ENCODE measurements around the gene NCBP3.

NCBP3 gene, protein sequence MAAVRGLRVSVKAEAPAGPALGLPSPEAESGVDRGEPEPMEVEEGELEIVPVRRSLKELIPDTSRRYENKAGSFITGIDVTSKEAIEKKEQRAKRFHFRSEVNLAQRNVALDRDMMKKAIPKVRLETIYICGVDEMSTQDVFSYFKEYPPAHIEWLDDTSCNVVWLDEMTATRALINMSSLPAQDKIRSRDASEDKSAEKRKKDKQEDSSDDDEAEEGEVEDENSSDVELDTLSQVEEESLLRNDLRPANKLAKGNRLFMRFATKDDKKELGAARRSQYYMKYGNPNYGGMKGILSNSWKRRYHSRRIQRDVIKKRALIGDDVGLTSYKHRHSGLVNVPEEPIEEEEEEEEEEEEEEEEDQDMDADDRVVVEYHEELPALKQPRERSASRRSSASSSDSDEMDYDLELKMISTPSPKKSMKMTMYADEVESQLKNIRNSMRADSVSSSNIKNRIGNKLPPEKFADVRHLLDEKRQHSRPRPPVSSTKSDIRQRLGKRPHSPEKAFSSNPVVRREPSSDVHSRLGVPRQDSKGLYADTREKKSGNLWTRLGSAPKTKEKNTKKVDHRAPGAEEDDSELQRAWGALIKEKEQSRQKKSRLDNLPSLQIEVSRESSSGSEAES

DNA sequence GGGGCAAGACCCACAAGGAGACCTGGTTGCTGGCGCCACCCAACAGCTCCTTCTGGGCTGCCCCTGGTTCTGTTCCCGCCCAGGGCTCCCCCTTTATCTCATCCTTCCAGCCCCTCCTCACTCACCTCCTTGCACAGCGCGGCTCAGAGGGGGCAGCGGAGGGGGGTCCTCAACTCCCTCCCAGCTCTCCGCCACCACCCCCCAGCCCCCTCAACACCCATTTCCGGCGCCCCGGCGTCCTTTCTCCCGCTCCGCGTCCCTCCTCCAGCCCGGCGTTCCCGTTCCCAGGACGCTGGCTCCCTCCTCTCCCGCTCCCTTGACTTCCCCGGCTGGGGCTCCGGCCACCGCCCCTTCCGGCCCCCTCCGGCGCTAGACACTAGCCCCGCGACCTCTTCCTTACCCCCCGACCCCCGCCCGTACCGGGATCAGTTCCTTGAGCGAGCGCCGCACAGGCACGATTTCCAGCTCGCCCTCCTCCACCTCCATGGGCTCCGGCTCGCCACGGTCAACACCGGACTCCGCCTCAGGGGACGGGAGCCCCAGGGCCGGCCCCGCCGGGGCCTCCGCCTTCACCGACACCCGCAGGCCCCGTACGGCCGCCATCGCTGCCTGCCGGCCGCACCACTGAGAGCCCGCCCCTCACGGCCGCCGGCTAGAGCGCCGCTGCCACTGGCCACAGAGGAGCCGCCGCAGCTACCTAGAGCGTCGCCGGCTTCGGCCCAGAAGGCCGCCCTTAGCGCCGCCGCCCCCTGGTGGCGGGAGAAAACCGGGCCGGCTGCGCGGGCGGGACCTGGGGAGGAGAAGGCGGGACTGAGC lies at the start of gene NCBP3:
NCBP3 (minus strand) TSS at position 626 of the 816 bp plus-strand sequence; CDS start at position 603, 23 bp downstream.
- peak; percentile 93 for DNase-seq (ENCODE audit: low spot score)

- no peak for DNase-seq (ENCODE audit: low spot score)
Observed at GRCh38 chr17:3895354-3895753, 49.3 kb upstream of the NCBP3 start.

- no peak for DNase-seq (ENCODE audit: low spot score)
Observed at GRCh38 chr17:3894911-3895343, 48.9 kb upstream of the NCBP3 start.

- no peak for DNase-seq (ENCODE audit: low spot score)
Observed at GRCh38 chr17:3894188-3894587, 48.1 kb upstream of the NCBP3 start.

GRCh38 chr17:3893720-3894116 lies 47.7 kb upstream of the NCBP3 start:
- no peak for DNase-seq (ENCODE audit: low spot score)

- peak; percentile 93 for DNase-seq (ENCODE audit: low spot score)
Observed at GRCh38 chr17:3893003-3893719, 47.1 kb upstream of the NCBP3 start, which contains the start of gene CAMKK1. TSS of gene CAMKK1 (minus strand) at chr17:3893053. CDS start at chr17:3885687, 7,366 bp downstream.

DNA sequence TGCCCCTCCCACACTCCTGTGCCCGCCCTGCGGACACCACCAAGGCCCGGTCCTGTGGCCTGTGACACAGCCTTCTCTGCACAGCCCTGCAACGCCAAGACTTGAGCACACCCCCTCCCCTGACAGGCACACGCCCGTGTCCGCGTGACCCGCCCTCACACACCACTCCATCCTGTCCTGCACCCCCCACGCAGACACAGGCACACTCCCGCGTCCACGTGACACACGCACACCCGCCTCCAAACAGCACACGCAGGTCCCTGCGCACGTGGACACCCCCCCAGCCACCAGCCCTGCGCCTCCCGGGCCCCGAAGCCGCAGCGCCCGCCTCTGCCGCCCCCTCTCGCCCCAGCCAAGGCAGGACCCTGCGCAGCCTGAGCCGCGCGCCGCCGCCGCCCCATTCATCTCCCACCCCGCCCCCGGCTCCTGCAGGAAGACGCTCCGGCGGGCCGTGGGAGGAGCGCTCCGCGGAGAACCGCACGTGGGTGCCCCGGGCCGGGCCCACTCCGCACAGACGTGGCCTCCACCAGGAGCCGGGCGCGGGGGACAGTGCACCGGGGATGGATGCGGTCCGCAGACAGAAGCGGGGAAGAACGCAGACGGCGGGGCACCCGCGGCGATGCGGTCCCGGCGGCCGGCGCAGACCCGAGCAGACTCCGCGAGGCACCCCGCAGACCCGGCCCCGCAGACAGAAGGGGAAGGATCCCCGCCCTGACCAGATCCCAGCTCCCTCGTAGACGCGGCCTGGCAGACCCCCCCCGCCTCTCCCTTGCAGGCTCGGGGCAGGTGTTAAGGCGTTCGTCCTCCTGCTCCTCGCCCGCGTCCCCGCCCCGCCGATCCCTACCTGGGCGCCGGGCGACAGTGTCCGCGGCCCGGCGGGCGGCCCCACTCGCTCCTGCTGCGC lies 46.3 kb upstream of the NCBP3 start:
- DNase-seq (ENCODE audit: low spot score): no peak

DNA sequence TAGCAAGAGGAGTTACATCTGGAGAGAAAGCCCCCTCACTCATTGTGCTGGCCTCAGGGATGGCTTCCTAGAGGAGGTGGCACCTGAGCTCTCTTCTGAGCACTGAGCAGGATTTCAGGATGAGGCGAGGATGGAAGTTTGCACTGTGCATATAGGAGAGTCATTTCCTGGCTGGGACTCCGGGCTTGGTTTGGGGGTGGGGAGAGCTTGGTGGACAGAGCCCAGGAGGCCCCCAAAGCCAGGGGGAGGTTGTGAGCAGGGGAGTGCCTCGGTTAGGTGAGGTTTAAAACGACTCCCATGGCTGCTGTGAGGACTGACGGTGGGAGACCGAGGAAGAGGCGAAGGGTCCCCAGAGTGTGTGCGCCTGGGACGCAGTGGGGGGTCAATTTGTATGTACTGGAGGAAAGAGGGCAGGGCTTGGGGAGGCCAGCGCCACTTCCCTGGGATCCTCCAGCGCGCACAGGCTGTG lies 45.6 kb upstream of the NCBP3 start:
- no peak for DNase-seq (ENCODE audit: low spot score)

DNA sequence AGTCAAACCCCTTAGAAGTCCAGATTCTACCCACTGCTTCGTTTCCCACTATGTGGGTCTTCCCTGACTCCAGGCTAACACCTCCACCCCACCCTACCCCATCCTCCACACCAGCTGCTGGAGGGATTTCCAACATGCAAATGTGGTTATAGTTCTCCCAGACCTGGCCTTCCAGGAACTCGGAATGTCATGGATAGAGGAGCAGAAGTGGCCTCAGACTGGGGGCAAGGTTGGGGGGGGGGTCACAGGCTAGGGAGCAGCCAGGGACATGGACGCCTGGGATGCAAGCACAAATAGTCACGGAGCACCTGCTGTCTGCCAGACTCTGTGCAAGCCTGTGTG lies 44.8 kb upstream of the NCBP3 start:
- DNase-seq (ENCODE audit: low spot score): no peak

- no peak for DNase-seq (ENCODE audit: low spot score)
Observed at GRCh38 chr17:3890082-3890877, 44.2 kb upstream of the NCBP3 start.

DNA sequence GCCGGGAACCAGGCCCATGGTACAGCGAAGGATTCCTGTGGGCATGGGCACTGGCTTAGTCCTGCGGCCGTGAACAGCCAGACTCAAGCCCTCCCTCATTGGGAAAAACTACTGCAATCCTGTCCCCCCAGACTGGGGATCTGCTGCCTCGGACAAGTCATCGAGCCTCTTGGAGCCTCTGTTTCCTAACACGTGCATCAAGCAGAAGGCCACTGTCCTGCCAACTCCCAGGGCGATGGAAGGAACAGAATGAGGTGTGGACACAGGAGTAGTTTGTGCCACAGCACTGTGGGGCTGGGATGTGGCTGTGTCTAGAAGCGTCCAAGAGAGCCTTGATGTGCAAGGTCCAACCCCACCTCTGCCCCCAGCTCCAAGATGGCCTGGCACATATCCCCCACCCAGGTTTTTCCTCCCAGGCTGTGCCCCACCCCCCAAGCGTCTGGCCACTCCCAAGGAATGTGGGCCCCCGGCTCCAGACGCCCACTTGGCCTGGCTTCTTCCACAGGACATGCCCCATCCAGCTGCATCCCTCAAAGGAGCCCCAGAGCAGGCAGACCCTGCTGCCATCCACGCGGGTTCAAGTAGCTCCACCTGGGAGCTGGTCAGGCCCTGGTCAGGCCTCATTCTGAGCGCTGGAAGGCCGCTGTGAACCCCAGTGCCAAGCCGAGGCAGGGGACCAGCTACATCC lies 43.4 kb upstream of the NCBP3 start:
- no peak for DNase-seq (ENCODE audit: low spot score)

DNA sequence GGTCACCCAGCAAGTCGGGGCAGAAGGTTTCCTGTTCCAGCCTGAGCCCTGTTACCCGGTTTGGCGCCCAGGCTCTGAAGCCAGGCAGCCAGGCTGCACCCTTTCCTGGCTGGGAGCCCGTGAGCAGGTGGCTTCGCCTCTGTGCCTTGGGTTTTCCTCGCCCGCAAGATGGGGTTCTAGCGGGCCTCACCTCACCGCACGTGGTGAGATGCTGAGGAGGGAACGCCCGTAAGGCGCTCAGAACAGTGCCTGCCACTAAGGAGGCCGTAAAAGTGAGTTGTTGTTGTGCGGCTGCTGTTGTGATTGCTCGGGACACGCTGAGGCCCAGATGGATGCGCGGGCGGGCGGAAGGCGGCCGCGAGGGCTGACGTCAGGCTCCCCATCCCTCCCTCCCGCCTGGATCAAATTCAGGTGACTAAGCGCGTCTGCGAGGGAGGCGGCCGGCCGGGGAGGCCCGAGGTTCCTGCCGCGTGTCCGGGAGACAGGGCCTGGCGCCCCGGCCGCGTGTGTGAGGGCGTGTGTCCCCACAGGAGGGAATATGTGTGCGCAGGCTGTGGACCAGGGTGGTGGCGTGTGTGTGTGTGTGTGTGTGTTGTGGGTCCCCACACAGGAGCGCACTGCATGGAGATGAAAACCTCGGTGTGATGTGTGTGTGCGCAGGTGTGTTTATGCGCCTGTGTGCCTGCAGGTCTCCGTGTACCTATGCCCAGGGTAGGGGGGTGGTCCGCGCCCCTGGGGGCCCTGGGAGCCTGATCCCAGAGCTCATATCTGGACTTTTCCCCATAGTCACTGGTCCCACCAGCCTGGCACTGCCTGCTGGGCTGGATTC lies 42.5 kb upstream of the NCBP3 start:
- peak; percentile 90 for DNase-seq (ENCODE audit: low spot score)

DNA sequence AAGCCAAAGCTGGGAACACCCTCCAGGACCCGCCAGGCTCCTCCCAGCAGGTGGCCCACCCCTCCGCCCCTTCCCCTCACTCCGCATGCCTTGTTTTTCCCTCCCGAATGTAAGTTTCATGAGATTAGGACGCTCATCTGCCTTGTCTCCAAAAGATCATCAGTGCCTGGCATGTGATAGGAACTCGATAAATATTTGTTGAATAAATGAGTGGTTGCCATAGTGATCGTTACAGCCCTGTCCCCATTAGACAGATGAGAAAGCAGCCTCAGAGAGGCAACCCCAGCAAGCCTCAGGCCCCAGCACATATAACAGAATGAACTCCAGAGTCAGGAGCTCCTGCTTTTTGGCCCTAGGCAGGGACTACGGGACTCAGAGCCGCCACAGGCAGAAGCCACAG lies 41.8 kb upstream of the NCBP3 start:
- DNase-seq (ENCODE audit: low spot score): no peak

DNA sequence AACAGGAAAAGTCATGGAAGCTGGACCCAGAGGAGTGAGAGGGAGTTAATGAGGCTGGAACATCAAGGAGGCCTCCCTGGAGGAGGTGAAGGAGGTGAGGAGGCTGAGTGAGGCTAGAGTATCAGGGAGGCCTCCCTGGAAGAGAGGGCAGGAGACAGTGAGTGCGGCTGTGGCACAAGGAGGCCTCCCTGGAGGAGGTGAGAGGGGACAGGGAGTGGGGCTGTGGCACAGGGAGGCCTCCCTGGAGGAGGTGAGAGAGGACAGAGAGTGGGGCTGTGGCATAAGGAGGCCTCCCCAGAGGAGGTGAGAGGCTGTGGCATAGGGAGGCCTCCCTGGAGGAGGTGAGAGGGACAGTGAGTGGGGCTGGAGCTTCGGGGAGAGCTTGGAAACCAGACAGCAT lies 41.3 kb upstream of the NCBP3 start:
- DNase-seq (ENCODE audit: low spot score): no peak

DNA sequence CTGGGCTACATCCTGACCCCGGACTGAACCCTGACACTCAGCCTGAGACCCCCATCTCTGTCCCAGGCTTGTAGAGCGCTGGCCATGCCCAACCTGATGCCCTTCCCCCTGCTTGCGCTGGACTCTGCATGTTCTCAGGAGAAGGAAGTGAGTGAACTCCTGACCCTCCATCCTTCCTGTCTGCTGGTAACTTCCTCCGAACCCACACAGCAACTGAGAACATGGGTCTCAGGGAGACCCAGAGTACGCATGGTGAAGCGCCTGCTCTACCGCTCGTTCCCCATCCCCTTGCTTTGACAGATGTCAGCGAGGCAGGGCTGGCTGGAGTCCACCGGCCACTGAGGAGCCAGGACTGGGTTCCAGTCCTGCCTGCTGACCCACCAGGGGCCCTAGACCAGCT lies 40.7 kb upstream of the NCBP3 start:
- DNase-seq (ENCODE audit: low spot score): no peak

- no peak for DNase-seq (ENCODE audit: low spot score)
Observed at GRCh38 chr17:3885970-3886369, 39.9 kb upstream of the NCBP3 start.

GRCh38 chr17:3885271-3885670 lies 39.2 kb upstream of the NCBP3 start:
- no peak for DNase-seq (ENCODE audit: low spot score)

DNA sequence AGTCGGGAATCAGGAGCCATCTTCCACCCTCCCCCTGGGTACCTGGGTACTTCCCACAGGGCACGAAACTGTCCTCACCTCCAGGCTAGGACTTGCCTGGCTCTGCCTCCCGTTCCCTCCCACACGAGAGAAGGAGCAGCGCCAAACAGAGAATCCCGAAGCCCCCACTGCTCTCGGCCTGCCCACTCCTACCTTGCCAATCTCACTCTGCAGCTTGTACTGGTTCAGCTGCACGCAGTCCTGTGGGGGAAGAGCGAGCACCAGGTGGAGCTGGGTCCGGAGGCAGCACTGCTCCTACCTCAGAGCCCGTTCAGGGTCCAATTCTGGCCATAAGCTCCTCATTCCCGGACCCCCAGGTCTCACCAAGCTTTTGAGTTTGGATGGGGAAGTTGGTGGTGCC lies 38.1 kb upstream of the NCBP3 start:
- DNase-seq (ENCODE audit: low spot score): no peak

DNA sequence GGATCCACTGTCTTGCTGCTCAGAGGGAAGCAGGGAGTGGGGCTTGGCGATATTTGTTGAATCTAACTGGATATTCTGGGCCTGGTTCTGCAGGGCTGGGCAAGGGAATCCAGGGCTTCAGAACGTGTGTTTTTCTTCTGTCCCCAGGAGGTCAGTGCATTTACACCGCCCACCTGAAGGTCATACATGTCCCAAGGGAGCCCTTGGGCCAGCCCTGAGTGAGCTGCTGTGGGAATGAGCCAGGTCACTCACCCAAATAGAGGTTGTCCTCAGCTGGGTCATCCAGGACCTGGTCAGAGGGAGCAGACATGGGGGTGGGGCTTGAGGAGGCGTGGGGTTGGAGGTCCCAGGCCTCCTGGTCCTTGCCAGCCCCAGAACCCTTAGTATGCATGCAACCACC lies 36.2 kb upstream of the NCBP3 start:
- no peak for DNase-seq (ENCODE audit: low spot score)
